BJ (cell line): Measurements from ENCODE around the gene CPLX4. TPM values are rescaled to one million over a fixed set of nuclear protein-coding genes. Genes with fewer than 3 reads are reported as not detected.

ENCODE experiments used
- CTCF ChIA-PET: fragments of 350-600 bp; formaldehyde crosslinking; extraction: SDS; loops from one replicate; lab custom pipeline; 2021; ENCODE audit warnings: antibody characterized with exemption, inconsistent platforms; lab: Yijun Ruan, JAX
- POLR2A ChIA-PET: fragments of 300-600 bp; sonication (Branson Sonifier 250); formaldehyde crosslinking; extraction: SDS; loops from one replicate; lab custom pipeline; 2021; ENCODE audit warnings: antibody characterized with exemption; lab: Charles Lee
- DNase-seq: peaks from one replicate; pipeline ENCODE4 v3.0.0-alpha.2; 2011; ENCODE audit warnings: low read depth
- H3K27me3 ChIP-seq: 2 replicates; pipeline ENCODE4 v1.6.0; 2011; ENCODE audit warnings: low read length; ENCODE audit not compliant: control insufficient read depth, insufficient read depth
- H3K36me3 ChIP-seq: 2 replicates; pipeline ENCODE4 v1.5.1; 2011; ENCODE audit warnings: low read length; ENCODE audit not compliant: control insufficient read depth, insufficient read depth
- H3K4me3 ChIP-seq: 2 replicates; pipeline ENCODE4 v1.5.1; 2011; ENCODE audit warnings: low read depth, mild to moderate bottlenecking, control low read depth, low read length
- polyA plus RNA-seq: library from polyadenylated mRNA; depleted of rRNA; stranded (reverse); fragments of >200 nt; gene quantifications from 2 replicates; pipeline ENCODE4 v1.2.3, GENCODE V29; 2011
- TF ChIP-seq, protein P1 (sequence below): IDR thresholded peaks from 2 replicates; pipeline ENCODE4 v1.5.1; 2011; ENCODE audit warnings: low read depth, mild to moderate bottlenecking, control low read depth, inconsistent platforms, low read length, moderate library complexity; ENCODE audit not compliant: insufficient read depth

Gene CPLX4
- polyA plus RNA-seq, 1 experiment, result not detected

DNA sequence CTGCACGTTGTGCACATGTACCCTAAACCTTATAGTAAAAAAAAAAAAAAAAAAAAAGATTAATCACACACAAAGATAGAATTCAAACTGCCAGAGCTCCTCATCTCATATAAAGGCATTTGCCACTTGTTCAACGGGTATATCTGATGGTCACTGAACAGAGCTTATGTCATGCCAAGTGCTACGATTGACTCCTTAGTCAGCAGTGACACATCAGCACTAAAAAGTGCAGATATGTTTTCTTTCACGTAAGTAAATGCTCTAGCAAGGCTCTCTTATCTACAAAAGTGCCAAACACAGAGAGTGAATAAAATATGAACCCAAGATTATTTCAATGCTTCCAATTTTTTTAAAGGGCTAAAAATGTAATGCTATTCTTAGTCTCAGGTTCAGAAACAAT is 39.5 kb upstream of the CPLX4 start:
- peaks cover 5% of the 10 kb centered on the region for H3K36me3 ChIP-seq
- ChIA-PET POLR2A (no interaction called here), CTCF (no interaction called here)
- peak overlapping the region; percentile 69 for H3K4me3 ChIP-seq
- no peaks in the 10 kb centered on the region; the same call in 1 of the 2 replicates for H3K27me3 ChIP-seq
- TF ChIP-seq, protein P1, sequence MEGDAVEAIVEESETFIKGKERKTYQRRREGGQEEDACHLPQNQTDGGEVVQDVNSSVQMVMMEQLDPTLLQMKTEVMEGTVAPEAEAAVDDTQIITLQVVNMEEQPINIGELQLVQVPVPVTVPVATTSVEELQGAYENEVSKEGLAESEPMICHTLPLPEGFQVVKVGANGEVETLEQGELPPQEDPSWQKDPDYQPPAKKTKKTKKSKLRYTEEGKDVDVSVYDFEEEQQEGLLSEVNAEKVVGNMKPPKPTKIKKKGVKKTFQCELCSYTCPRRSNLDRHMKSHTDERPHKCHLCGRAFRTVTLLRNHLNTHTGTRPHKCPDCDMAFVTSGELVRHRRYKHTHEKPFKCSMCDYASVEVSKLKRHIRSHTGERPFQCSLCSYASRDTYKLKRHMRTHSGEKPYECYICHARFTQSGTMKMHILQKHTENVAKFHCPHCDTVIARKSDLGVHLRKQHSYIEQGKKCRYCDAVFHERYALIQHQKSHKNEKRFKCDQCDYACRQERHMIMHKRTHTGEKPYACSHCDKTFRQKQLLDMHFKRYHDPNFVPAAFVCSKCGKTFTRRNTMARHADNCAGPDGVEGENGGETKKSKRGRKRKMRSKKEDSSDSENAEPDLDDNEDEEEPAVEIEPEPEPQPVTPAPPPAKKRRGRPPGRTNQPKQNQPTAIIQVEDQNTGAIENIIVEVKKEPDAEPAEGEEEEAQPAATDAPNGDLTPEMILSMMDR, result no peak
- DNase-seq, result peak; percentile 22

DNA sequence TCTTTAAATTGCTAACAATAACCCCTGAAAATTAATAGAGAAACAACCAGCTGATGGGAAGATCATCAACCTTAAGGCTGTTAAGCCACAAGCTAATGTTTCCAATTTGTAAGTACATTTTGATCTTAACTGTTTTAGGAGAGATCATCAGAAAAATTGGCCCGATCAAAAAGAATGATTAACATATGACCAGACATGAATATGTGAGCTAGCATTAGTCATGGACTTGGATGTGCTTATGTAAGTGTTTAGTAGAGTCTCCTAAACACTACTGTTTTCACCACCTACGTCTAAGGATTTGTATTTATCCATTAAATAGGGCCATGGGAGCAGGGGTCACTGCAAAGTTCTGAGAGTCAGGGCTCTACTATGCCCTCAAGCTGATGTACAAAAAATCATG is 36.3 kb upstream of the CPLX4 start:
- peaks cover 15% of the 10 kb centered on the region for H3K36me3 ChIP-seq
- no peak overlapping the region for H3K4me3 ChIP-seq
- TF ChIP-seq, protein P1, result no peak
- ChIA-PET CTCF (interaction anchor here (0.7 to 1.1 kb wide), 4 partner anchors 28 to 105 kb away, joined by 3 to 4 read pairs (median 4); no protein-coding TSS in a partner anchor), POLR2A (no interaction called here)
- DNase-seq, result no peak
- no peaks in the 10 kb centered on the region for H3K27me3 ChIP-seq

DNA sequence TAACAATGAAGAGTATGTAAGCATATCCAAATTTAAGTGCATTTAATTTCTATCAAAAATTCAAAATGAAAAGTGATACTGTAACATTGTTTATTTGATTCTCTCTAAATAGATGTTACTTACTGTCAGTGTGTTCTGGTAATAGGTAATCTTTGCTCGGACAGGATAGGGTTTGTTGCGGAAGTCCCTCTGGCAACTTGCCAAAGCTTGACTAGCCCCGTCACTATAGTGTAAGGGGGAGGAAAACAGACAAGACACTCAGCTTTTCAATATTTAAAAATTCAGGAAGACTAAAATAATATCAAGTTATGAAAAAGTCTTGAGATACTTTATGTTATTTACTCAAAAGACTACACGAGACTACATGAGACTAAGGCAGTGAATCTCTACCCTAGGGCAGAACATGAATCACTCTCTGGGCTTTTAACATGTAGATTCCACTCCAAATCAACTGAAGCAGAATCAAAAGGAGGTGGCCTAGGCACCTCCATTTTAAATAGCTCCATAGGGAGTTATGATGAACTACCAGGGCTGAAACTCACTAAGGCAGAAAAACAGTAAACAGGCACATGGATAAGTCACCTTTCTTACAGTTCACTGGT is 34.7 kb upstream of the CPLX4 start:
- no peak for DNase-seq
- Histone ChIP-seq H3K4me3 (no peak overlapping the region), H3K27me3 (no peaks in the 10 kb centered on the region), H3K36me3 (peaks cover 19% of the 10 kb centered on the region)
- ChIA-PET CTCF (interaction anchor here (1.0 to 1.4 kb wide), 3 partner anchors 10 to 104 kb away, joined by 3 read pairs; no protein-coding TSS in a partner anchor), POLR2A (no interaction called here)
- TF ChIP-seq, protein P1, result no peak

DNA sequence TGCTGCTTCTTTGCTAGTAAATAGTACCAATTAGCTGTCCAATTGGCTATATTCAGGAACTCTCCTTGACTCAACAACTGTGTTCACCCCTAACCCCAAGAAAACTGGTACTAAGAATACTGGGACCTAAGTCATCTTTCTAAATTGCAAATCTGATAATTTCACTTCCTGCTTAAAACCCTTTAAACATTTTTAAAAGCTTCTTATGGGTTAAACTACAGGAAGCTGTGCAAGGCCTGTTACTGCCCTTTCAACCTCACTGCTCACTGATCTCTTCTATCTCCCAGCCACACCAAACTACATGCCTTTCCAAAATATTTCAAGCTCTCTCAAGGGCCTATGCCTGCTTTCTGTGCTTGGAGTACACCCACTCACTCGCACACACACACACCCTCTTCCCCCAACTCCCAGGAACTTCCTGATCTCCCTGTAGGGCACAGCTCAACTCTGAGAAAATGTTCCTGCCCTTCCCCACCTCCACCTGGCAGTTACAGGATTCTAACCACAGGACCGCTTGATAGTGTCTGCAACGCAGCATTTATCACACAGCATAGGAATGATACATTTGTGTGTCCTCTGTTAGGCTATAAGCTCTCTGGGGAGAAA is 33.9 kb upstream of the CPLX4 start:
- TF ChIP-seq, protein P1, result no peak
- POLR2A ChIA-PET, result no interaction called here
- Histone ChIP-seq H3K27me3 (no peaks in the 10 kb centered on the region), H3K36me3 (peaks cover 20% of the 10 kb centered on the region), H3K4me3 (no peak overlapping the region)
- DNase-seq, result no peak
- CTCF ChIA-PET, result interaction anchor here (1.0 to 1.8 kb wide), 4 partner anchors 9 to 103 kb away, joined by 3 to 5 read pairs (median 3); no protein-coding TSS in a partner anchor

DNA sequence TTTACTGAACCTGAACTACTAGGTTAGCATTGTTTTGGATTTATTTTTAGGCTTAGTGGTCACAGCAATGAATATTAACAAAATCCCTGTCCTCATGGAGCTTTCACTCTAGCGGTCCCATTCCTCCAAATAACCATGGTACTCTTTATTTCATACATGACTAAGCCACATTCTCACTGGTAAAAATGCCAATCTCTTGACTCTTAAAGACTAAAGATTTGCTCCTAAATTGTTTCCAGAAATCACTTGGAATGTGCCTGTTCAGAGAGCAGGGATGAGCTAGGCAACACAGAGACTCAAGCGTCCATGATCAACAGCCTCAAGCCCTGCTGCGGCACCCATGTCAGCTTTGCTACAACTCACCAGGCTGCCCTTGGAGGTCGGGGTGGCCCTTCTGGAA is 27.1 kb upstream of the CPLX4 start:
- TF ChIP-seq, protein P1, result no peak
- H3K36me3 ChIP-seq, result peaks cover 9% of the 10 kb centered on the region; the same call in 1 of the 2 replicates
- no peak for DNase-seq
- H3K4me3 ChIP-seq, result no peak overlapping the region
- ChIA-PET CTCF (interaction anchor here (2.3 to 2.4 kb wide), 2 partner anchors 10 to 12 kb away, joined by 5 to 8 read pairs; no protein-coding TSS in a partner anchor), POLR2A (no interaction called here)
- no peaks in the 10 kb centered on the region for H3K27me3 ChIP-seq
